Adrenal gland (tissue), 5 donors: ENCODE measurements around the gene NMS.

Experiments used
- CTCF ChIP-seq, 6 experiments: fragments of 450-650 bp in 4 of 6; fragments of 200-600 bp in 2 of 6; sonication (generic) in 1 of 6; IDR thresholded peaks; 1 replicate in 5 of 6; 2 replicates in 1 of 6; pipeline versions ENCODE4 v1.5.1 to v1.8.0; 2016 to 2021; ENCODE audit warnings: antibody characterized with exemption in 6 of 6, mild to moderate bottlenecking in 2 of 6, moderate library complexity in 1 of 6
- POLR2A ChIP-seq, 2 donors: fragments of 450-650 bp; IDR thresholded peaks; one replicate each; pipeline ENCODE4 v1.6.1; 2017; ENCODE audit warnings: antibody characterized with exemption in 2 of 2, mild to moderate bottlenecking in 2 of 2, moderate library complexity in 1 of 2
- donor health status: DM: no; HTN: no; CAD: no.

GRCh38 chr2:100453853-100454252 lies 16.4 kb upstream of the NMS start:
- TF ChIP-seq CTCF (IDR thresholded peaks at IDR 0.05) (no peak), POLR2A (IDR thresholded peaks at IDR 0.05) (no peak)
